GM19455 (cell line): Measurements from ENCODE around the gene HIGD1B.

Experiments used
- ATAC-seq: cut with Tn5 transposase; IDR thresholded peaks from one replicate; pipeline ENCODE4 v1.9.1; 2021; ENCODE audit not compliant: unreplicated experiment

HIGD1B gene

DNA sequence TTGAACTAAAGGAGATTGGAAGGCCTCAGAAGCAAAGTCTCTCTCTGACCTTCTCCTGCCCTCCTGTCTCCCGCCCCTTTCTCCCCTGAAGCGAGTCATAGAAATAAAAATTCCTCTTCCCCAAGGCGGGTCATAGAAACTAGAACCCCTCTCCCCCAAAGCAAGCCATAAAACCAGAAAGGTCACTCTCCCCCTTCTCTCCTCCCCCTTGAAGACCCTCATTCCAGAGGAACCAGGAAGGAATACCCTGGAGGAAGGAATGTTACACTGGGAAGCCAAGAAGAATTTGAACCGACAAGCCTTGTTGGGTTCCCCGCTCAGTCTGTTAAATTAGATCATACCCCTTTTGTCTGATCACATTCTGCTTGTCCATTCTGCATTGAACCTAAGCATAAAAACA is 14.9 kb upstream of the HIGD1B start:
- no peak for ATAC-seq

GRCh38 chr17:44837196-44837595 is 10.5 kb upstream of the HIGD1B start:
- no peak for ATAC-seq

DNA sequence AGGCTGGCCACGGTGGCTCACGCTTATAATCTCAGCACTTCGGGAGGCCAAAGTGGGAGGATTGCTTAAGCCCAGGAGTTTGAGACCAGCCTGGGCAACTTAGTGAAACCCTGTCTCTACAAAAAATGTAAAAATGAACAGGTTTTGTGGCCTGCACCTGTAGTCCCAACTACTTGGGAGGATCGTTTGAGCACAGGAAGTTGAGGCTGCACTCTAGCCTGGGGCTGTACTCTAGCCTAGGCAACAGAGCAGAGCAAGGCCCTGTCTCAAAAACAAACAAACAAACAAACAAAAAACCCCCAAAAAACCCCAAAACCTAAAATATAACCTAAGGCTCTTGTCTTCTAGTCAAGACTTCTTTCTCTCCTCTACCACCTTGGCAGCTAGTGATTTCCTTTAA is 7.4 kb upstream of the HIGD1B start:
- no peak for ATAC-seq

DNA sequence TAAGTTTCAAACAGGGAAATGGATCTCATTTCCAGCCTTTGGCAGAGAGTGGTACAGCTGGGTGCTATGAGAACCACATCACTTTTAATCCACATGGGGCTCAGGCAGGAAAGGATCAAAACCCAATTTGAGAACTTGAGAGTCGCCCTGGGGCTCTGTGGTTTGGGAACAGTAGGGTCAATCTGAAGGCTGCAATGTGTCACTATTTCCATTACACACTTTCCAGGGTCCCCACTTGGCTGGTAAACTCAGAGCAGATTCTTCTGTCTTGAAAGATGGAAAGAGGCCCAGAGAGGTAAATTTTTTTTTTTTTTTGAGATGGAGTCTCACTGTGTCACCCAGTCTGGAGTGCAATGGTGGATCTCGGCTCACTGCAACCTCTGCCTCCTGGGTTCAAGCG is 6.7 kb upstream of the HIGD1B start:
- ATAC-seq: no peak

- ATAC-seq: no peak
Measured at GRCh38 chr17:44842748-44843147, 4.9 kb upstream of the HIGD1B start.

DNA sequence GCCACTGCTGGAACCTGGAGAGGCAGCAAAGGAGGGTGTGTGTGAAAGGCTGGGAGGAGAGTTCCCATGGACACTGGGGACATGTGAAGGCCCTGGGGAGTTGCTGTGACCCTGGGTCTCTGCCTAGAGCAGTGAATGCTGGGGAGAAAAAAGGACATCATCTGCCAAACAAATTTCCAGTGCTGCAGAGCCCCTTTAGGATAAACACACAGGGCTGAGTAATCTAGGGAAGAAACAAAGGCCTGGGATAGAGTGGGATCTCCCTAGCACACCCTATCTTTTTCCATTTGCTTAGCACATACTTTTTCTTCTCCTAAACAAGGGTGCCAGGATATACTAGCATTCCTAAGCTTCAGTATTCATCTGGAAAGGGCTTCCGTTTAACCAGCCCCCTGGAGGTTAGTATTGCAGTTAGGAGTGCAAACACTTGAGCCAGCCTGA is 3.3 kb upstream of the HIGD1B start:
- ATAC-seq: no peak

GRCh38 chr17:44846206-44846605 is 1.5 kb upstream of the HIGD1B start:
- no peak for ATAC-seq

DNA sequence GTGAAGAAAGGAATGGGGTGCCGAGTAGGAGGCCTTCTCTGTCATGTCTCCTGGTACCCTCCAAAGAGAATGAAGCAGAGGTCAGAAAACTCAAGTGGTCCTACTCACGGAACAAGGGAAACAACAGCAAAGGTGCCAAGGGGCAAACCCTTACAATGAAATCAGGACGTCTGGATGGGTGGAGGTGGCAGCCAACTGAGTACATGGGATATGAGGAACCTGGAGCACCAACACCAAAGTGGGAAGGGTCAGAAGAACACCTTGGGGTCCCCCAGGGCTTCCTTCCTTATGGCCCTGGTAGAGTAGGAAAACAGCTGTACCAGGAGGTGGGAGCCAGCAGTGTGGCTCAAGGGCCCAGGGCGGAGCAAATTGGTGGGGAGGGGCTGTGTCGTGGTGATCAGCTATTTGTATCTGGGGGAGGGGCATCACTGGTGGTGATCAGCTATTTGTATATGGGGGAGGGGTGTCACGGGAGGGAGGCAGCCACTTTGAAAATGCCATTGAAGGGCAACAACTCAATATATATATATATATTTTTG is 643 bp downstream of the HIGD1B start:
- ATAC-seq: no peak

GRCh38 chr17:44848961-44849489 is 1.3 kb downstream of the HIGD1B start:
- ATAC-seq: no peak

- no peak for ATAC-seq
Measured at GRCh38 chr17:44850025-44850424, 2.3 kb downstream of the HIGD1B start.

- no peak for ATAC-seq
Measured at GRCh38 chr17:44850612-44851011, 2.9 kb downstream of the HIGD1B start.

- ATAC-seq: no peak
Measured at GRCh38 chr17:44854192-44854591, 6.5 kb downstream of the HIGD1B start.

GRCh38 chr17:44859701-44860100 is 12.0 kb downstream of the HIGD1B start:
- ATAC-seq: no peak

GRCh38 chr17:44862278-44862914 is 14.7 kb downstream of the HIGD1B start:
- no peak for ATAC-seq

DNA sequence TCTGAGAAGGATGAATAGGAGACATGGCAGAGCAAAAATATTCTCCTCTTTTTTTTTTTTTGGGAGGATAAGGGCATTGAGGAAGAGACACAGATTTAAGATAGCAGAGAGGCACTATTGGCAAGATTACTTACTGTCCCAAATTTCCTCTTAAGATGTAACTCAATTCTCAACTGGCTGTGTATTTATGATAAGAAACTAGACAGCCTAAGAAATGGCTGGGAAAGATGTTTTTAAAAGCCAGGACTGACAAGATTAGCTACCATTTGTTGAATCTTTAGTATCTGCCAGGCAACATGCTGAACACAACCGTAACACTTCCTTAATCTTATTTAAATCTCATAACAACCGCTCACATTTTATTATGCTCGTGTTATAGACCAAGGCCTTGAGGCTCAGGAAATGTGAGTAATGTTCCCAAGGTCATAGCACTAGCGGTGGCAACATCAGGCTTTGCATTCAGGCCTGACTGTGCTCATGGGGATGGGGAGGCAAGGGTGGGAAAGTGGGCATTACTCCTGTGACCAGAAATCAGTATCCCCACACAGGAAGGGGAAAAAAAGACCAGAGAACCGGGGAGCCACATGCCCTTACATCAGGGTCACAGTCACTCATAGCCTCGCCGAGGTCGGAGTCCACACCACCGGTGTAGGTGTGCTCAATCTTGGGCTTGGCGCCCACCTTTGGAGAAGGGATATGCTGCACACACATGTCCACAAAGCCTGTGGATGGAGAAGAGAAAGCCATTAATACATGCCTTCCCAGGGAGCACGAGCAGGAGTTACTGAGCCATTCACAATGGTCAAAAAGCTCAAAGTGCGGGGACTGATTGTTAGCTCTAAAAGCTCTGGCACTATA is 15.6 kb downstream of the HIGD1B start:
- no peak for ATAC-seq

DNA sequence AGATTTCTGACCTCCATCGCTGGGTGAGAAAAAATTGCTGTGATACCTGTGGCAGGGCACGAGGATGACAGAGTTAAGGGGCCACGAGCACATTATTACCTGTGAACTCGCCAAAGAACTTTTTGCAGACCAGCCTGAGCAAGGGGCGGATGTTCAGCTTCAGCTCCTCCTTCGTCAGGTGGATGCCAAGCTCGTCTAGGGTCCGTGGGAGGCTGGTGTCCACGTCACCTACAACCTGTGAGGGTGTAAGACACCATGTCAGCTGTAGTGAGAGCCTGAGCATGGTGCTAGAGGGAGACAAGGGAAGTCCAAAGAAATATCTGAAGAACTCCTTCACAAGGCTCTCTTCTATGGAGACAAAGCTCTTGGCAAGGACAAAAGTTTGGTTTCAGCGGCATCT is 17.1 kb downstream of the HIGD1B start:
- ATAC-seq: no peak

DNA sequence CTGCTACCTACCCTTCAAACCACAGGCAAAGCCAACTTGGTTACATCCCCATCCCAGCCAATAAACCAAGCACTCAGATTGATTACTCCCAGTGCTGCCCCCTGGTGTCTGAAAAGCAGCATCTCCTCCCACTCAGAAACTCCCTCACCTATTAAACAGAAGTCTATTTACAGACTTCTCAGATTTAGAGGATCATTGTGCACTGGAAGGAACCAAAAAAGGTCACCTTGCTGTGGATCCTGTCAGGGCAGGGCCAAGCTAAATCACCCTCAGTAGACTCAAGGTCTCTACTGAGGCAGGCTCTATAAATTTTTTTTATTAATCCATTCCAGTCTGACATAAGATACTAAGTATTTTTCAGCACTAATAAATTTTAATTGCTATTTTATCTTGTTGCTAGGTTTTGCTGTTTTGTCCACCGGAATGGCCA is 17.6 kb downstream of the HIGD1B start:
- ATAC-seq: no peak

GRCh38 chr17:44865931-44866330 is 18.2 kb downstream of the HIGD1B start:
- no peak for ATAC-seq

GRCh38 chr17:44867841-44868240 is 20.2 kb downstream of the HIGD1B start:
- ATAC-seq: no peak

DNA sequence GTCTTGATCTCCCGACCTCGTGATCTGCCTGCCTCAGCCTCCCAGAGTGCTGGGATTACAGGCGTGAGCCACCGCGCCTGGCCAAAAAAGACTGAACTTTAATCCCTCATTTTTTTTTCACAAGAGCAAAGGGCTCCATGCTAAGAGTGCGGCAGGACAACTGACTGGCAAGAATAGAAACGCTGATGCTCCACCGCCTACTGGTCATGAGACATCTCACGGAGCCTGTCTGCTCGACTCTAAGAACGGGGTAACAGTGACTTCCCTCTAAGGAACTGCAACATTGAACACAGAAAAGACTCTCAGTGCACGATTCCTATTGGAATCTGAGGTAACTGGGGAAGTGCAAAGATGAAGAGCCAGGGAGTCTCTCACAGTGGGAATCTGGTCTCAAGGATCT is 23.9 kb downstream of the HIGD1B start:
- no peak for ATAC-seq

DNA sequence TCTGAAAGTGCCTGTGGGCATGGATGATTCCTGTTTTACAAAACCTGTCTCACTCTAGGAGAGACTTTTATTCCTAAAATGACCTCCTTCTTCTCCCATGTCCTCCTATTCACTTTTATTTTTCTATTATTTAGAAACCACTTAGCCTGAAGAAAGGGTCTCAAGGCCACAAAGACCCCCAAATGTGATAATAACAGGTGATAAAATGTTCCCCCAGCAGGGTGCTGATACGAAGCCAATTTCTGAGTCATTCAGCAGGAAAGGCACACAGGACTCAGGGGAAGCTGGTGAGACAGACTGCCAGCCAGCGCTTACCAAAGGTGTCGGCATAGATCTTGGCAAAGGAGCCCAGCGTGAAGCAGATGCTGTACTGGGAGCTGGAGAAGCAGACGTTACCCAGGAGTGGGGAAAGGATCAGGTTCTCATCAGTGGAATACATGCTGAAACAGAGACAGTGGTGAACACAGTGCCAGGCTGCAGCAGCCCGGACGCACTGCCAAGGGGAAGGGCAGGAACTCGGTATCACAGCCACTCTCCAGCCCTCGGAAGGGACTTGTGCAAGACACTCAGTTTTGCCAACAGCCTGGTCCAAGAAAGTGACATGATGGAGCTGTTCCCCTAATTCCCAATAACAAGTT is 24.6 kb downstream of the HIGD1B start:
- no peak for ATAC-seq
